ACC112 (cell line): ENCODE results near the gene SH3PXD2A.
"Not testable (repeated sequence)": the region's sequence is repeated elsewhere in the genome, so short reads cannot be mapped to it uniquely, and the experiment has no call there.

Source experiments
- H2AFZ ChIP-seq: fragments of 200-600 bp; sonication (generic); one replicate; pipeline ENCODE4 v1.6.0; 2017; ENCODE audit warnings: antibody characterized with exemption, low read length; ENCODE audit not compliant: unreplicated experiment
- H3K27ac ChIP-seq: fragments of 200-600 bp; sonication (generic); 2 replicates; pipeline ENCODE4 v1.5.1; 2014; ENCODE audit warnings: low read depth, mild to moderate bottlenecking, antibody characterized with exemption, low read length, moderate library complexity
- H3K27me3 ChIP-seq: fragments of 200-600 bp; sonication (generic); 2 replicates; pipeline ENCODE4 v1.6.1; 2014; ENCODE audit warnings: mild to moderate bottlenecking, antibody characterized with exemption, low read length, moderate library complexity, mixed read lengths; ENCODE audit not compliant: insufficient read depth
- H3K36me3 ChIP-seq: fragments of 200-600 bp; sonication (generic); 2 replicates; pipeline ENCODE4 v1.6.1; 2016; ENCODE audit warnings: mild to moderate bottlenecking, antibody characterized with exemption, low read length, moderate library complexity, mixed read lengths; ENCODE audit not compliant: insufficient read depth
- H3K4me1 ChIP-seq: fragments of 200-600 bp; sonication (generic); one replicate; pipeline ENCODE4 v1.6.1; 2016; ENCODE audit warnings: low read length, mixed read lengths; ENCODE audit not compliant: insufficient read depth, unreplicated experiment, control insufficient read depth
- H3K4me3 ChIP-seq: fragments of 200-600 bp; sonication (generic); 2 replicates; pipeline ENCODE4 v1.5.1; 2014; ENCODE audit warnings: mild to moderate bottlenecking, low read depth, low read length
- H3K79me2 ChIP-seq: fragments of 200-600 bp; sonication (generic); one replicate; pipeline ENCODE4 v1.6.0; 2016; ENCODE audit warnings: low read length; ENCODE audit not compliant: control insufficient read depth, unreplicated experiment, insufficient read depth

Gene SH3PXD2A

GRCh38 chr10:103780242-103781149 is 74.9 kb downstream of the SH3PXD2A start:
- Histone ChIP-seq H3K27me3 (no peaks in the 10 kb centered on the region), H3K27ac (no peak overlapping the region)

GRCh38 chr10:103778358-103779139 is 76.8 kb downstream of the SH3PXD2A start:
- H3K27ac ChIP-seq, result no peak overlapping the region
- no peak overlapping the region for H2AFZ ChIP-seq
- H3K36me3 ChIP-seq, result no peaks in the 10 kb centered on the region
- H3K4me3 ChIP-seq, result no peak overlapping the region
- no peaks in the 10 kb centered on the region for H3K79me2 ChIP-seq
- peaks cover 3% of the 10 kb centered on the region for H3K4me1 ChIP-seq
- no peaks in the 10 kb centered on the region for H3K27me3 ChIP-seq

More at GRCh38 chr10:103780242-103781149, 74.9 kb downstream of the SH3PXD2A start:
- Histone ChIP-seq H3K36me3 (no peaks in the 10 kb centered on the region), H3K4me3 (no peak overlapping the region), H3K79me2 (no peaks in the 10 kb centered on the region), H3K4me1 (peaks cover 3% of the 10 kb centered on the region), H2AFZ (no peak overlapping the region)

GRCh38 chr10:103776878-103777591 is 78.3 kb downstream of the SH3PXD2A start:
- Histone ChIP-seq H3K27ac (no peak overlapping the region), H3K36me3 (no peaks in the 10 kb centered on the region), H2AFZ (no peak overlapping the region), H3K27me3 (no peaks in the 10 kb centered on the region), H3K4me3 (no peak overlapping the region), H3K79me2 (no peaks in the 10 kb centered on the region), H3K4me1 (peaks cover 3% of the 10 kb centered on the region)

- Histone ChIP-seq H3K79me2 (no peaks in the 10 kb centered on the region), H2AFZ (no peak overlapping the region), H3K4me3 (no peak overlapping the region), H3K27ac (no peak overlapping the region), H3K36me3 (no peaks in the 10 kb centered on the region), H3K27me3 (no peaks in the 10 kb centered on the region), H3K4me1 (no peaks in the 10 kb centered on the region)
Observed at GRCh38 chr10:103775776-103776175, 79.6 kb downstream of the SH3PXD2A start.

- peak overlapping the region; percentile 80 for H2AFZ ChIP-seq
- H3K4me3 ChIP-seq, result peak overlapping the region; percentile 71
Observed at GRCh38 chr10:103772846-103773245, 82.5 kb downstream of the SH3PXD2A start.

GRCh38 chr10:103772096-103772845 is 83.1 kb downstream of the SH3PXD2A start:
- peak overlapping the region; percentile 25 for H3K27ac ChIP-seq
- no peaks in the 10 kb centered on the region for H3K36me3 ChIP-seq
- no peaks in the 10 kb centered on the region for H3K79me2 ChIP-seq
- H2AFZ ChIP-seq, result peak overlapping the region; percentile 80
- H3K27me3 ChIP-seq, result no peaks in the 10 kb centered on the region
- H3K4me1 ChIP-seq, result no peaks in the 10 kb centered on the region
- H3K4me3 ChIP-seq, result peak overlapping the region; percentile 71

More at GRCh38 chr10:103772846-103773245, 82.5 kb downstream of the SH3PXD2A start:
- H3K27me3 ChIP-seq, H3K4me1 ChIP-seq, H3K79me2 ChIP-seq, H3K36me3 ChIP-seq: not testable (repeated sequence)
- peak overlapping the region; percentile 25; the same call in 1 of the 2 replicates for H3K27ac ChIP-seq

- Histone ChIP-seq H3K4me1 (peaks cover 6% of the 10 kb centered on the region), H3K4me3 (no peak overlapping the region), H3K27me3 (no peaks in the 10 kb centered on the region), H2AFZ (no peak overlapping the region), H3K27ac (no peak overlapping the region), H3K79me2 (no peaks in the 10 kb centered on the region), H3K36me3 (no peaks in the 10 kb centered on the region)
Observed at GRCh38 chr10:103770139-103770538, 85.2 kb downstream of the SH3PXD2A start.

GRCh38 chr10:103769176-103769575 is 86.2 kb downstream of the SH3PXD2A start:
- Histone ChIP-seq H3K27me3 (no peaks in the 10 kb centered on the region), H3K27ac (no peak overlapping the region), H3K4me3 (no peak overlapping the region), H3K79me2 (no peaks in the 10 kb centered on the region), H3K36me3 (no peaks in the 10 kb centered on the region), H2AFZ (no peak overlapping the region), H3K4me1 (peaks cover 10% of the 10 kb centered on the region)

- H3K36me3 ChIP-seq, result no peaks in the 10 kb centered on the region
- H3K79me2 ChIP-seq, result no peaks in the 10 kb centered on the region
- no peak overlapping the region for H3K4me3 ChIP-seq
- peaks cover 18% of the 10 kb centered on the region for H3K4me1 ChIP-seq
- H3K27me3 ChIP-seq, result no peaks in the 10 kb centered on the region
- H2AFZ ChIP-seq, result no peak overlapping the region
- no peak overlapping the region for H3K27ac ChIP-seq
Observed at GRCh38 chr10:103768345-103768744, 87.0 kb downstream of the SH3PXD2A start.

GRCh38 chr10:103767756-103768155 is 87.6 kb downstream of the SH3PXD2A start:
- peaks cover 24% of the 10 kb centered on the region for H3K4me1 ChIP-seq

More at GRCh38 chr10:103767756-103768155, 87.6 kb downstream of the SH3PXD2A start:
- H3K79me2 ChIP-seq, result no peaks in the 10 kb centered on the region
- H3K27ac ChIP-seq, result no peak overlapping the region
- no peaks in the 10 kb centered on the region for H3K27me3 ChIP-seq
- H2AFZ ChIP-seq, result no peak overlapping the region
- H3K4me3 ChIP-seq, result no peak overlapping the region
- H3K36me3 ChIP-seq, result no peaks in the 10 kb centered on the region
